NCI-H2029 treated with DMSO at 0.1 percent for 48 hours (cell line): ENCODE results near the gene KIAA1549.

ENCODE experiments used
- DNase-seq: peaks from one replicate; lab custom pipeline; 2025; lab: John Stamatoyannopoulos, UW

KIAA1549 gene

GRCh38 chr7:138882249-138882648 is 98.9 kb downstream of the KIAA1549 start:
- DNase-seq: no peak

DNA sequence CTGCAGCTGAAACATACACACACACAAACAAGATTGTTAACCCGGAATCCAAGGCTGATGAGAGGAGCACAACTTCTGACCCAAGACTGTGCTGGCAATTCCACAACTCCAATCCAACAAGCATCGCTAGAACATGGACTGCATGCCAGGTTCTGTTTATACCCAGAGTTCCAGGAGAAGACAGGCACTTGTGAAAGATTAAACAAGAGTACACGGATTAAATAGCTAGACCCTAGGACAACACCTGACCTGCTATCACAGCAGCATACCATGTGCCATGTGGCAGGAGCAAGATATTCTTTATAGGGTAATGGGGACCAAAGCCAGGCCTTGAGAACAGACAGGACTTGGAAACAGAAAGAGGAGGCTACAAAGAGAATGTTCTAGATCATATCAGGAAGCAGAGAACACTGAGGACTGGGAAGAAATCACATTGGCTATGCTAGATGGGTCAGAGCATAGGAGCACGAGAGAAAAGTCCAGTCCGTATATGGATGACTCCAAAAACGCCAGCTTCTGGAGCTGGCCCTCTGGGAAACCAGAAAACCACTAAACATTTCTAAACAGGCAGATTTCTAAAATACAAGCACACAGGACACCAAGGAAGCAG is 99.5 kb downstream of the KIAA1549 start:
- no peak for DNase-seq

- no peak for DNase-seq
Measured at GRCh38 chr7:138880881-138881578, 100.2 kb downstream of the KIAA1549 start.

- no peak for DNase-seq
Measured at GRCh38 chr7:138879356-138879755, 101.8 kb downstream of the KIAA1549 start.

DNA sequence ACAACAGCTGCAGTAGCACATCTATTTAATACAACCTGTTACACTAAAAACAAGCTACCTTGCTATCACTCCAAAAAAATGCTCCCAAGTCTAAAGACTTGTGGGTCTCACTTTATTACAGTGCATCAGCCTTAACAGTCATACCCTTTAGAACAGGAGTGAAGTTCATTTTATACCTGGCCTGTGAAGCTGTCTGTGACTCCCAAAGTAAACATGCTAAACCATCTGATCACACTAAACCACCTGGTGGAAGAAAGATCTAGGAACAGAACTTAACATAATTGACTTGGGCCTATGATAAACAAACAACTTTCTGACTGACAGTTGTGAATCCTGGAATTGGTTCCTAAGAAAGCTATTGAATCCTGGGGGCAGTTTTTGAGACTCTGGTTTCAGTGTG is 102.3 kb downstream of the KIAA1549 start:
- DNase-seq: no peak

DNA sequence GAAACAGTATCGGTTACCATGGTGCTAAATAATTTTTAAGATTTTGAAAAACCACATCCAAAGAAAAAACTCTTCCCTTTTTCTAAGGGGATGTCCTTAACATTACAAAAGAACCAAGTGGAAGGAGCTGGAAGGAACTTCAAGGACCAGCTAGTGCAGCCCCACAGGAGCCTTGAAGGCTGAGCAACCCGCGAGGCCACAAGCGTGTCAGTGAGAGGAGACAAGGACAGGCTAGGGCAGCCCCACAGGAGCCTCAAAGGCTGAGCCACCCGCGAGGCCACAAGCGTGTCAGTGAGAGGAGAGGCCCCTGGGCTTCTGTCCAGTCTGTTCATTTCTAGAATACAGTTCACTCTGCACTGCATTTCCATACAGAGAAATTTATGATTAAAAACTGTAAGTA is 103.1 kb downstream of the KIAA1549 start:
- DNase-seq: no peak

GRCh38 chr7:138876326-138876725 is 104.9 kb downstream of the KIAA1549 start:
- DNase-seq: no peak

- no peak for DNase-seq
Measured at GRCh38 chr7:138875794-138876193, 105.4 kb downstream of the KIAA1549 start.

DNA sequence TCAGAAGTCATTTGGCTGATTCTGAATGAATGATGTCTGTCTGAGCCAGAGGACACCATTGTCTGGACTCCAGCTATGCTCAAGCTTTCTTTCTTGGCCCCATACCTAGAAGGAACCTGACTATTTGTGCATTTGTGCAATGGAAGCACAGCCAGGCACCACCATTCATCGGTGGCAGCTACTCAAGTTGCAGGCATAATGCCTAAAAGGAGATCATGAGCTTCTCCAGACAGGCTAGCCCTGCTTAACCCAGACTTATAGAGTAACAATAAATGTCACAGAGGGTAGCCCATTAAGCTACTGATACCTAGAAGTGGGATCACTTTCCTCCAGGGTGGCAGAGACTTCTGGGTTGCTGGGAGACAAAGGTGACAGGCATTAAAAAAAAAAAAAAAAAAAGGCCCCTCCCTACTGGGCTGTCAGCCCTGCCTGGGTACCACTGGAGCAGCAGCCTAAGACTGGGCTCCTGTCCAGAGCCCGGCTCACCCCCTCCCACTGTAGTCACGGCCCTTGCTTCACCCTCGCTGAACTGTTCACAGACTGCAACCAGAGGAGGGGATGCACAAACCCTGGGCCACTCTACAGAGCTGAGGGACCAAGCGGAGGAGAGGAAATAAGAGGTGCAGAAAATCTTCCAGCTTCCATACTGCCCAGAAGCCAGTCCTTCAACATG is 107.8 kb downstream of the KIAA1549 start:
- no peak for DNase-seq

- no peak for DNase-seq
Measured at GRCh38 chr7:138872576-138872975, 108.6 kb downstream of the KIAA1549 start.

DNA sequence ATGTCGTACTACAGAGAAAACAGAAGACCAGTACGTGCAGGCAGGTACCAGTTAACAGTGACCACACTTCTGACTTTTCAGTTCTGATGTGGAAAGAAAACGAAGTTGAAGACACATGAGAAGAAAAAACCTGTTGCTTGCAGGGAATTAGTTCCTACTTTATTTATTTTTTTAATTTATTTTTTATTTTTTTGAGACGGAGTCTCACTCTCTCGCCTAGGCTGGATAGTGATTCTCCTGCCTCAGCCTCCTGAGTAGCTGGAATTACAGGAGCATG is 109.4 kb downstream of the KIAA1549 start:
- DNase-seq: no peak

GRCh38 chr7:138871065-138871813 is 110.0 kb downstream of the KIAA1549 start:
- DNase-seq: no peak

DNA sequence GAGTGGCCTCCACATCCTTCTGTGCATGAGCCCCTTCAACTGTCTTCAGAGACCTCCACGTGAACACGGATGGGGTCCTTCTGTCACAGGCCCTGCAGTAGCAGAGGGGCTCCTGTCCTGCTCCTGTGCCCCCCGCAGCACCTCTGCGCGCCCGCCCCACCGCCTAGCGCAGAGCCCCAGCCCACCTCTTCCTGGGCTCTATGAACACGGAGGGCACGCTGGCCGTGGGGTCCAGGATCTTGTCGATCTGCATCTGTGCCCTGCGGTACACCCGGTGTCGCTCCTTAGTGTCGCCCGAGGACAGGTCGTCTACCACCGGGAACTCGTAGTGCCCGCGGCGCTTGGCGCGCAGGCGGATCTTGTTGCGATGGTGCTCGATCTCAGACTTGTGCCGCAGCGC is 111.8 kb downstream of the KIAA1549 start:
- no peak for DNase-seq

- no peak for DNase-seq
Measured at GRCh38 chr7:138868711-138869110, 112.5 kb downstream of the KIAA1549 start.

- no peak for DNase-seq
Measured at GRCh38 chr7:138867744-138868143, 113.4 kb downstream of the KIAA1549 start.

GRCh38 chr7:138866353-138866752 is 114.8 kb downstream of the KIAA1549 start:
- DNase-seq: no peak

- no peak for DNase-seq
Measured at GRCh38 chr7:138865843-138866242, 115.3 kb downstream of the KIAA1549 start.

DNA sequence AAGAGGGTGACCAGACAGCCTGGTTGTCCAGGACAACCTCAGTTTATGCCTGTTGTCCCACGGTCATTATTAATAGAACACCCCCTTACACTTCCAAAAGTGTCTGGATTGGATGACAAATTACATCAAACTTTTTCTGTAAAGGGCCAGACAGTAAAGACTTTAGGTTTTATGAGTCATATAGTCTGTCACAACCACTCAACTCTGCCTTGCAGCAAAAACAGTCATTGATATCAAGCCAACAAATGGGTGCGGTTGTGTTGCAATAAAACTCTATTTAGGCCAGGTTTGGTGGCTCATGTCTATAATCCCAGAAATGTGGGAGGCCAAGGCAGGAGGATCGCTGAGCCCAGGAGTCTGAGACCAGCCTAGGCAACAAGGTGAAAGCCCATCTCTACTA is 116.5 kb downstream of the KIAA1549 start:
- no peak for DNase-seq

GRCh38 chr7:138863931-138864330 is 117.3 kb downstream of the KIAA1549 start:
- DNase-seq: no peak

GRCh38 chr7:138861051-138861450 is 120.1 kb downstream of the KIAA1549 start:
- no peak for DNase-seq

- no peak for DNase-seq
Measured at GRCh38 chr7:138857728-138858127, 123.5 kb downstream of the KIAA1549 start.

- no peak for DNase-seq
Measured at GRCh38 chr7:138854115-138854645, 127.0 kb downstream of the KIAA1549 start.

DNA sequence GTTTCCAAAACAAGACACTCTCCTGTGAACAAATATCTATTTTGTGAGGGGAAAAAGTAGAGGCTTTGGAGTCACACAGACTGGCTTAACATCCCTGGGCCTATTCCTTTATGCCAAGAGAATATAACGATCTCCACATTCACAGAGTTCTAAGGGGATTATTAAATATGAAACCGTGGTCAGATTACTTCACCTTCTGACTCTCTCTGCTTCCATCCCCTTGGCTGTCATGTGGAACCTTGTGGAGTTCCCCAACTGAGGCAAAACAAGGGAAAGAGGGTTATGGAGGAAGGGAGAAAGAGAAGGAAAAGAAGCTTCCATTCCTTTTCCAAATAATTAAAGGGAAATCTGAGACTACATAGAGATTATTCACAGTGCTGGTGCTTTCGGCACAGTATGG is 127.7 kb downstream of the KIAA1549 start:
- no peak for DNase-seq
